Neural crest cell (in vitro differentiated cells): ENCODE data around the gene LDLRAD3. TPM values are rescaled to one million over a fixed set of nuclear protein-coding genes. Genes with fewer than 3 reads are reported as not detected.

Experiments used
- DNase-seq: peaks from one replicate; pipeline ENCODE4 v3.0.0; 2021; ENCODE audit warnings: low read depth, mixed read lengths, low spot score
- H3K27ac Mint-ChIP-seq: one replicate; pipeline ENCODE4 v1.8.0; 2021; ENCODE audit warnings: mild to moderate bottlenecking, mixed read lengths; ENCODE audit not compliant: unreplicated experiment
- H3K27me3 Mint-ChIP-seq: 2 replicates; pipeline ENCODE4 v1.8.0; 2021; ENCODE audit warnings: low read depth, mild to moderate bottlenecking, mixed read lengths
- H3K36me3 Mint-ChIP-seq: 2 replicates; pipeline ENCODE4 v1.8.0; 2021; ENCODE audit warnings: low read depth, mild to moderate bottlenecking, mixed read lengths
- H3K4me1 Mint-ChIP-seq: 2 replicates; pipeline ENCODE4 v1.8.0; 2021; ENCODE audit warnings: mixed read lengths
- H3K4me3 Mint-ChIP-seq: one replicate; pipeline ENCODE4 v1.8.0; 2021; ENCODE audit warnings: mild to moderate bottlenecking, mixed read lengths
- H3K9me3 Mint-ChIP-seq: 2 replicates; pipeline ENCODE4 v1.8.0; 2021; ENCODE audit warnings: mixed read lengths
- CTCF ChIP-seq: fragments of 200-600 bp; sonication (generic); conservative IDR thresholded peaks from 2 replicates; pipeline ENCODE4 v1.5.0; 2021; ENCODE audit warnings: antibody characterized with exemption, mild to moderate bottlenecking
- total RNA-seq: library from RNA; stranded (reverse); gene quantifications from 2 replicates; pipeline ENCODE4 v1.2.1, GENCODE V29; 2021

Gene LDLRAD3
- total RNA-seq, 1 donor from 2014 or later: 30.1 TPM

GRCh38 chr11:36266767-36267166 is 322.9 kb downstream of the LDLRAD3 start:
- Mint-ChIP-seq H3K4me1 (peaks cover 4% of the 10 kb centered on the region), H3K27ac (no peak overlapping the region), H3K9me3 (no peaks in the 10 kb centered on the region), H3K36me3 (peaks cover 6% of the 10 kb centered on the region), H3K4me3 (no peak overlapping the region), H3K27me3 (no peaks in the 10 kb centered on the region)
- DNase-seq: no peak
- no peak for TF ChIP-seq CTCF

GRCh38 chr11:36268337-36268985 is 324.6 kb downstream of the LDLRAD3 start:
- Mint-ChIP-seq H3K4me3 (no peak overlapping the region), H3K9me3 (no peaks in the 10 kb centered on the region), H3K36me3 (peaks cover 15% of the 10 kb centered on the region), H3K27me3 (no peaks in the 10 kb centered on the region), H3K27ac (no peak overlapping the region), H3K4me1 (peaks cover 10% of the 10 kb centered on the region)
- DNase-seq: no peak
- no peak for TF ChIP-seq CTCF

GRCh38 chr11:36270701-36271100 is 326.8 kb downstream of the LDLRAD3 start:
- peaks cover 18% of the 10 kb centered on the region for H3K36me3 Mint-ChIP-seq
- TF ChIP-seq CTCF: no peak
- no peaks in the 10 kb centered on the region for H3K27me3 Mint-ChIP-seq
- H3K9me3 Mint-ChIP-seq: no peaks in the 10 kb centered on the region
- peaks cover 10% of the 10 kb centered on the region for H3K4me1 Mint-ChIP-seq
- H3K4me3 Mint-ChIP-seq: no peak overlapping the region
- no peak overlapping the region for H3K27ac Mint-ChIP-seq
- DNase-seq: no peak

- peaks cover 18% of the 10 kb centered on the region for H3K36me3 Mint-ChIP-seq
- peak overlapping the region; percentile 91 for H3K27ac Mint-ChIP-seq
- DNase-seq: no peak
- no peak for TF ChIP-seq CTCF
- H3K27me3 Mint-ChIP-seq: no peaks in the 10 kb centered on the region
- H3K4me3 Mint-ChIP-seq: no peak overlapping the region
- peaks cover 6% of the 10 kb centered on the region for H3K4me1 Mint-ChIP-seq
- no peaks in the 10 kb centered on the region for H3K9me3 Mint-ChIP-seq
Observed at GRCh38 chr11:36271794-36272407, 328.0 kb downstream of the LDLRAD3 start.

GRCh38 chr11:36273110-36273509 is 329.2 kb downstream of the LDLRAD3 start:
- Mint-ChIP-seq H3K27ac (no peak overlapping the region), H3K27me3 (no peaks in the 10 kb centered on the region), H3K9me3 (no peaks in the 10 kb centered on the region), H3K36me3 (peaks cover 18% of the 10 kb centered on the region), H3K4me1 (peaks cover 8% of the 10 kb centered on the region), H3K4me3 (no peak overlapping the region)
- TF ChIP-seq CTCF: no peak
- DNase-seq: no peak
